ENCODE measurements around the gene ANKRD24. TPM values are rescaled to one million over a fixed set of nuclear protein-coding genes. Genes with fewer than 3 reads are reported as not detected.
"Not testable (repeated sequence)": the region's sequence is repeated elsewhere in the genome, so short reads cannot be mapped to it uniquely, and the experiment has no call there.

The ANKRD24 gene
- total and polyA plus RNA-seq, 4 donors: 0.28 to 2.5 (median 1.4) TPM

DNA sequence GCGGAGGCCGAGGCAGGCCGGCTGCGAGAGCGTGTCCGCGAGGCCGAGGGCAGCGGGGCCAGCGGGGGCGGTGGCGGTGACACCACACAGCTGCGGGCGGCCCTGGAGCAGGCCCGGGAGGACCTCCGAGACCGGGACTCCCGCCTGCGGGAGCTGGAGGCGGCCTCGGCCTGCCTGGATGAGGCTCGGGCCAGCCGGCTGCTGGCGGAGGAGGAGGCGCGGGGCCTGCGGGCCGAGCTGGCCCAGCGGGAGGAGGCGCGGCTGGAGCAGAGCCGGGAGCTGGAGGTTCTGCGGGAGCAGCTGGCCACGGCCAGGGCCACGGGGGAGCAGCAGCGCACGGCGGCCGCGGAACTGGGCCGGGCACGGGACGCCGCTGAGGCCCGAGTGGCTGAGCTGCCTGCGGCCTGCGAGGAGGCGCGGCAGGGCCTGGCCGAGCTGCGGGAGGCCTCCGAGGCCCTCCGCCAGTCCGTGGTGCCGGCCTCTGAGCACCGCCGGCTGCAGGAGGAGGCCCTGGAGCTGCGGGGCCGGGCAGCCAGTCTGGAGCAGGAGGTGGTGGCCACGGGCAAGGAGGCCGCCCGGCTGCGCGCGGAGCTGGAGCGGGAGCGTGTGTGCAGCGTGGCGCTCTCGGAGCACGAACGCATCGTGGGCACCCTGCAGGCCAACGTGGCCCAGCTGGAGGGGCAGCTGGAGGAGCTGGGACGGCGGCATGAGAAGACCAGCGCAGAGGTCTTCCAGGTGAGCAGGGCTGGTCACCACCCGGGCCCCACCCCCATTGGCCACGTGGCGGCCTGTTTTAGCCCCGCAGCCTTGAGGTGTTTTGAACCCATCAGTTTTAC is 35.2 kb downstream of the ANKRD24 start:
- H3K27me3 ChIP-seq (ENCODE audit: control insufficient read depth in 4 of 4, insufficient read depth in 4 of 4, low read length in 3 of 4): no peaks in the 10 kb centered on the region
- H3K36me3 ChIP-seq (ENCODE audit: control insufficient read depth in 4 of 4, insufficient read depth in 3 of 4, low read depth in 1 of 4, low read length in 3 of 4): peaks cover 0 to 2% (median 0%) of the 10 kb centered on the region in 4 donors
- WGBS: 97% methylated on average over 81 of the region's 81 CpGs
- H3K9ac ChIP-seq (ENCODE audit: low read depth in 1 of 2, low read length in 2 of 2): no peak overlapping the region
- no peaks in the 10 kb centered on the region for H3K9me3 ChIP-seq (ENCODE audit: control insufficient read depth in 4 of 4, low read length in 3 of 4)
- no peak overlapping the region for H3K27ac ChIP-seq (ENCODE audit: low read depth in 1 of 2, low read length in 2 of 2)
- DNase-seq (ENCODE audit: low spot score): no peak
- H3K4me3 ChIP-seq (ENCODE audit: low read depth in 1 of 3, low read length in 3 of 3): no peak overlapping the region
- TF ChIP-seq FOXA2 (IDR thresholded peaks at IDR 0.05) (no peak), RAD21 (IDR thresholded peaks at IDR 0.05) (no peak), GABPA (IDR thresholded peaks at IDR 0.05 in 1 of 2, conservative IDR thresholded peaks at IDR 0.05 in 1 of 2) (no peak), JUND (IDR thresholded peaks at IDR 0.05) (no peak), SP1 (IDR thresholded peaks at IDR 0.05) (no peak), NR2F2 (IDR thresholded peaks at IDR 0.05) (no peak)
- no peaks in the 10 kb centered on the region for H3K4me1 ChIP-seq (ENCODE audit: control insufficient read depth in 4 of 4, insufficient read depth in 4 of 4, low read length in 3 of 4)

DNA sequence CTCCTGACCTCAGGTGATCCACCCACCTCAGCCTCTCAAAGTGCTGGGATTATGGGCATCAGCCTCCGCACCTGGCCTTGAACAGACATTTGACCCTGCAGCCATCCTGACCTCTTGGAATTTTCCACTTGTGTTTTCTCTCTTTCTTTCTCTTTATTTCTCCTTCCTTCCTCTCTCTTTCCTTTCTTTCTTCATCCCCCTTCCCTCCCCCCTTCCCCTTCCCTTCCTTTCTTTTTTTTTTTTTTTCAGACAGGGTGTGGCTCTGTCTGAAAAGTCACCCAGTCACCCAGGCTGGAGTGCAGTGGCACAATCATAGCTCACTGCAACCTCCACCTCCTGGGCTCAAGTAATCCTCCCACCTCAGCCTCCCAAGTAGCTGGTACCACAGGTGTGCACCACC is 36.0 kb downstream of the ANKRD24 start:
- not testable (repeated sequence) for H3K27me3 ChIP-seq (ENCODE audit: control insufficient read depth in 4 of 4, insufficient read depth in 4 of 4, low read length in 3 of 4); DNase-seq (ENCODE audit: low spot score); H3K4me3 ChIP-seq (ENCODE audit: low read depth in 1 of 3, low read length in 3 of 3); H3K36me3 ChIP-seq (ENCODE audit: control insufficient read depth in 4 of 4, insufficient read depth in 3 of 4, low read depth in 1 of 4, low read length in 3 of 4); H3K9me3 ChIP-seq (ENCODE audit: control insufficient read depth in 4 of 4, low read length in 3 of 4); H3K27ac ChIP-seq (ENCODE audit: low read depth in 1 of 2, low read length in 2 of 2); H3K4me1 ChIP-seq (ENCODE audit: control insufficient read depth in 4 of 4, insufficient read depth in 4 of 4, low read length in 3 of 4); H3K9ac ChIP-seq (ENCODE audit: low read depth in 1 of 2, low read length in 2 of 2)
- WGBS: 98% methylated on average over 1 of the region's 1 CpG

DNA sequence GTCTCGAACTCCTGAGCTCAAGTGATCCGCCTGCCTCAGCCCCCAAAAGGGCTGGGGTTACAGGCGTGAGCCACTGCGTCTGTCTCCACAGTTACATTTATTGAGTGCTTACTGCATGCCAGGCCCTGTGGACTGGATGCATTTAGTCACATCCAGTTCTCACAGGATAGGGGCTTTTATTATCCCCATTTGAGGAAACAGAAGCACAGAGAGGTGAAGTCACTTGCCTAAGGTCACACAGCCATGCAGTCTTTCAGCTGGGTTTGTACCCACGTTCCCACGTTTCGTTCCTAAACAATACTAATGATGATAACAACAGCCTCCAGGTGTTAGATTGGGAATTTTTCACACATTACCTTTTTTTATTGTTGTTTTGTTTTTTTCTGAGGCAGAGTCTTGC is 37.7 kb downstream of the ANKRD24 start:
- TF ChIP-seq, protein P1, sequence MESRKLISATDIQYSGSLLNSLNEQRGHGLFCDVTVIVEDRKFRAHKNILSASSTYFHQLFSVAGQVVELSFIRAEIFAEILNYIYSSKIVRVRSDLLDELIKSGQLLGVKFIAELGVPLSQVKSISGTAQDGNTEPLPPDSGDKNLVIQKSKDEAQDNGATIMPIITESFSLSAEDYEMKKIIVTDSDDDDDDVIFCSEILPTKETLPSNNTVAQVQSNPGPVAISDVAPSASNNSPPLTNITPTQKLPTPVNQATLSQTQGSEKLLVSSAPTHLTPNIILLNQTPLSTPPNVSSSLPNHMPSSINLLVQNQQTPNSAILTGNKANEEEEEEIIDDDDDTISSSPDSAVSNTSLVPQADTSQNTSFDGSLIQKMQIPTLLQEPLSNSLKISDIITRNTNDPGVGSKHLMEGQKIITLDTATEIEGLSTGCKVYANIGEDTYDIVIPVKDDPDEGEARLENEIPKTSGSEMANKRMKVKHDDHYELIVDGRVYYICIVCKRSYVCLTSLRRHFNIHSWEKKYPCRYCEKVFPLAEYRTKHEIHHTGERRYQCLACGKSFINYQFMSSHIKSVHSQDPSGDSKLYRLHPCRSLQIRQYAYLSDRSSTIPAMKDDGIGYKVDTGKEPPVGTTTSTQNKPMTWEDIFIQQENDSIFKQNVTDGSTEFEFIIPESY (IDR thresholded peaks at IDR 0.05): no peak
- Histone ChIP-seq H3K27ac (ENCODE audit: low read depth in 1 of 2, low read length in 2 of 2) (no peak overlapping the region), H3K27me3 (ENCODE audit: control insufficient read depth in 4 of 4, insufficient read depth in 4 of 4, low read length in 3 of 4) (no peaks in the 10 kb centered on the region), H3K9ac (ENCODE audit: low read depth in 1 of 2, low read length in 2 of 2) (no peak overlapping the region), H3K4me3 (ENCODE audit: low read depth in 1 of 3, low read length in 3 of 3) (no peak overlapping the region), H3K9me3 (ENCODE audit: control insufficient read depth in 4 of 4, low read length in 3 of 4) (no peaks in the 10 kb centered on the region), H3K4me1 (ENCODE audit: control insufficient read depth in 4 of 4, insufficient read depth in 4 of 4, low read length in 3 of 4) (no peaks in the 10 kb centered on the region), H3K36me3 (ENCODE audit: control insufficient read depth in 4 of 4, insufficient read depth in 3 of 4, low read depth in 1 of 4, low read length in 3 of 4) (peaks cover 0 to 2% (median 0%) of the 10 kb centered on the region in 4 donors)
- DNase-seq (ENCODE audit: low spot score): no peak
- 95% methylated on average over 7 of the region's 7 CpGs for WGBS

DNA sequence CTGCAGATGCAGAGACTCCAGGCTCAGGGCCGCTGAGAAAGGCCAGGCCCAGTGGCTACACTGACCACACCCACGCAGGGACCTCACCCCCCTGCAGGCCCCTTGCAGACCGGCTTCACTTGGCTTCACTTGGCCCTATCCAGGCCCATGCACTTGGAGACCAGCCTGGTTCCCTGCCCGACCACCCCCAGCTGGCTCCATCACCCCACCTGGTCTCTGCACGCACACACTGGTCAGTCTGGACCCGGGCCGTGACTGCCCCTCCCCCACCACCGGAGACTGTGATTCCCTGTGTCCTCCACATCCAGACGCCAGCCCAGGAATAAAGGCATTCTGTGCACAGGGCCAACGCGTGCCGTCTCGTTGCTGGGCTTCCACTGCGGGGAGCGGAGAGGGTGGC is 42.0 kb downstream of the ANKRD24 start:
- H3K27me3 ChIP-seq (ENCODE audit: control insufficient read depth in 4 of 4, insufficient read depth in 4 of 4, low read length in 3 of 4): peaks cover 0 to 2% (median 0%) of the 10 kb centered on the region in 4 donors
- 83% methylated on average over 15 of the region's 15 CpGs for WGBS
- DNase-seq (ENCODE audit: low spot score): no peak

More for the DNA sequence above, 42.0 kb downstream of the ANKRD24 start:
- Histone ChIP-seq H3K27ac (ENCODE audit: low read depth in 1 of 2, low read length in 2 of 2) (no peak overlapping the region), H3K36me3 (ENCODE audit: control insufficient read depth in 4 of 4, insufficient read depth in 3 of 4, low read depth in 1 of 4, low read length in 3 of 4) (peaks cover 0 to 2% (median 0%) of the 10 kb centered on the region in 4 donors), H3K9me3 (ENCODE audit: control insufficient read depth in 4 of 4, low read length in 3 of 4) (no peaks in the 10 kb centered on the region), H3K9ac (ENCODE audit: low read depth in 1 of 2, low read length in 2 of 2) (no peak overlapping the region), H3K4me3 (ENCODE audit: low read depth in 1 of 3, low read length in 3 of 3) (no peak overlapping the region), H3K4me1 (ENCODE audit: control insufficient read depth in 4 of 4, insufficient read depth in 4 of 4, low read length in 3 of 4) (peaks cover 0 to 6% (median 0%) of the 10 kb centered on the region in 4 donors)
- no peak for TF ChIP-seq NR2F2 (IDR thresholded peaks at IDR 0.05)

Measured in liver (tissue), 9 donors.